ENCODE measurements around the gene SLC26A9.
"Not testable (repeated sequence)": the region's sequence is repeated elsewhere in the genome, so short reads cannot be mapped to it uniquely, and the experiment has no call there.

Gene SLC26A9

DNA sequence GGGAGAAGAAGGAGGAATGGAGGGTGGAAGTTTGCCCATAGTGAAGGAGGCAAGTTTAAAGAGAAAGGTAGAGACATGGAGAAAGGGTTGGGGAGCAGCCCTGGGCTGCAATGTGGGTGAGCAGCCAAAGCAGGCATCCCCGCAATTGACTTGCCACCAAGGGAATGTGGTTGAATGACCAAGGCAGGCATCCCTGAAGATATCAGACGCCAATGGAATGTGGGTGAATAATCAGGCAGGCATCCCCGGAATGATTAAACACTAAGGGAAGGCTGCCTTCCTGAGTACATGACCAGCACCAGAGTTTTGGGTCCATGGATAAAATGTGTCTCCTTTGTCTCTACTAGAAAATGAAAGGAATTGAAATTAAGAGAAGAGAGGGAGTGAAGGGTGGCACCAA is 53.5 kb downstream of the SLC26A9 start:
- DNase-seq: not testable (repeated sequence)

GRCh38 chr1:205889006-205889405 is 54.2 kb downstream of the SLC26A9 start:
- not testable (repeated sequence) for DNase-seq

DNA sequence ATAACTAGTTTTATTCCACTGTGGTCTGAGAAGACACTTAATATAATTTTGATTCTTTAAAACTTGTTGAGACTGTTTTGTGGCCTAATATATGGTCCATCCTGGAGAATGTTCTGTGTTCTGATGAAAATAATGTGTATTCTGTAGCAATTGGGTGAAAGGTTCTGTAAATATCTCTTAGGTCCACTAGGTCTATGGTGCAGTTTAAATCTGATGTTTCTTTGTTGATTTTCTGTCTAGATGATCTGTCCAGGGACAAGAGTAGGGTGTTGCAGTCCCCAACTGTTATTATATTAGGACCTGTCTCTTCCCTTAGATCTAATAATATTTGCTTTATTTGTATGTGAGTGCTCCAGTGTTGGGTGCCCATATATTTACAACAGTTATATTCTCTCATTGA is 59.5 kb downstream of the SLC26A9 start:
- DNase-seq: no peak

GRCh38 chr1:205880923-205881322 is 62.3 kb downstream of the SLC26A9 start:
- DNase-seq: no peak

GRCh38 chr1:205879974-205880373 is 63.3 kb downstream of the SLC26A9 start:
- no peak for DNase-seq

DNA sequence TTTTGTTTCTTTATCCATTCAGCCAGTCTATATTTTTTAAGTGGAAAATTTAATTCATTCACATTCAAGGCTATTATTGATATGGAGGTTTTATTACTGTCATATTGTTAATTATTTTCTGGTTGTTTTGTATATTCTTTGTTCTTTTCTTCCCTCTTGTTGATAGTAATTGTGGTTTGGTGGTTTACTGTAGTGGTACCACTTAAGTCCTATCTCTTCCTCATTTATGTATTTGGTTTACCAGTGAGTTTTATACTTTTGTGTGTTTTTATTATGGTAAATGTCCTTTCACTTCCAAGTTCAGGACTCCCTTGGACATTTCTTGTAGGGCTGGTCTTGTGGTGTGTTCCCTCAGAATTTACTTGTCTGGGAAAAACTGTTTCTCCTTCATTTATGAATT is 65.2 kb downstream of the SLC26A9 start:
- no peak for DNase-seq

GRCh38 chr1:205873148-205873547 is 70.1 kb downstream of the SLC26A9 start:
- not testable (repeated sequence) for DNase-seq

- DNase-seq: no peak
Observed at GRCh38 chr1:205870236-205870635, 73.0 kb downstream of the SLC26A9 start.
